Hepatocyte (in vitro differentiated cells): Measurements from ENCODE around the gene SLC34A2.

Source experiments
- CTCF ChIP-seq: fragments of 200-600 bp; sonication (generic); IDR thresholded peaks from 2 replicates; pipeline ENCODE4 v1.5.1; 2016; ENCODE audit warnings: antibody characterized with exemption, mild to moderate bottlenecking; ENCODE audit not compliant: poor library complexity
- EZH2 ChIP-seq: fragments of 200-600 bp; sonication (generic); IDR thresholded peaks from 2 replicates; pipeline ENCODE4 v1.6.1; 2016; ENCODE audit warnings: antibody characterized with exemption, mild to moderate bottlenecking, borderline replicate concordance
- EZH2phosphoT487 ChIP-seq: fragments of 200-600 bp; sonication (generic); IDR thresholded peaks from one replicate; pipeline ENCODE4 v1.6.1; 2018; ENCODE audit warnings: antibody characterized with exemption, mild to moderate bottlenecking, low read depth, moderate library complexity; ENCODE audit not compliant: unreplicated experiment, severe bottlenecking

- TF ChIP-seq CTCF (no peak), EZH2 (no peak), EZH2phosphoT487 (no peak)
Measured at GRCh38 chr4:25677157-25677556, 21.5 kb downstream of the SLC34A2 start.
